Activated CD4-positive, alpha-beta T cell treated with anti-CD3 and anti-CD28 coated beads, Interleukin-2, Interleukin-6, amounts not matched to agents 100 ng/mL and 50 ng/mL, durations not matched to agents 16 hours and 8 hours (primary cell): ENCODE data around the gene PPP2R5B.
A peak's percentile ranks its signal among the peaks of the same experiment; 100 is the strongest.

Experiments
- DNase-seq: peaks from one replicate; pipeline ENCODE4 v3.0.0-alpha.2; 2020

Gene PPP2R5B

GRCh38 chr11:64923944-64924909 lies at the start of gene PPP2R5B:
TSS of gene PPP2R5B (plus strand) at chr11:64924689. CDS start at chr11:64925735, 1,046 bp downstream.
- DNase-seq: peak; percentile 90

GRCh38 chr11:64875369-64876228 lies 48.9 kb upstream of the PPP2R5B start:
- no peak for DNase-seq

GRCh38 chr11:64876229-64876750 lies 48.2 kb upstream of the PPP2R5B start:
- DNase-seq: peak; percentile 73

GRCh38 chr11:64876835-64877341 lies 47.6 kb upstream of the PPP2R5B start:
- DNase-seq: no peak

GRCh38 chr11:64877390-64878222 lies 46.9 kb upstream of the PPP2R5B start:
- no peak for DNase-seq

- DNase-seq: no peak
Observed at GRCh38 chr11:64878223-64878493, 46.3 kb upstream of the PPP2R5B start.

- DNase-seq: peak; percentile 100
Observed at GRCh38 chr11:64878494-64879243, 45.8 kb upstream of the PPP2R5B start, which contains the start of gene EHD1. TSS of gene EHD1 (minus strand) at chr11:64878621. CDS start at chr11:64878464, 157 bp downstream.

GRCh38 chr11:64879244-64879900 lies 45.1 kb upstream of the PPP2R5B start:
- DNase-seq: no peak

- DNase-seq: peak; percentile 61
Observed at GRCh38 chr11:64880240-64881001, 44.1 kb upstream of the PPP2R5B start.

GRCh38 chr11:64881476-64881875 lies 43.0 kb upstream of the PPP2R5B start:
- DNase-seq: no peak

- DNase-seq: no peak
Observed at GRCh38 chr11:64882243-64882642, 42.2 kb upstream of the PPP2R5B start.

- no peak for DNase-seq
Observed at GRCh38 chr11:64883575-64883974, 40.9 kb upstream of the PPP2R5B start.

- DNase-seq: no peak
Observed at GRCh38 chr11:64884019-64884418, 40.5 kb upstream of the PPP2R5B start.

- DNase-seq: peak; percentile 70
Observed at GRCh38 chr11:64885367-64886286, 38.9 kb upstream of the PPP2R5B start.

- DNase-seq: no peak
Observed at GRCh38 chr11:64887234-64887756, 37.2 kb upstream of the PPP2R5B start.

GRCh38 chr11:64887757-64888405 lies 36.6 kb upstream of the PPP2R5B start:
- DNase-seq: peak; percentile 92

- no peak for DNase-seq
Observed at GRCh38 chr11:64888406-64888728, 36.1 kb upstream of the PPP2R5B start.
